ENCODE measurements around the gene TTC33.

DNA sequence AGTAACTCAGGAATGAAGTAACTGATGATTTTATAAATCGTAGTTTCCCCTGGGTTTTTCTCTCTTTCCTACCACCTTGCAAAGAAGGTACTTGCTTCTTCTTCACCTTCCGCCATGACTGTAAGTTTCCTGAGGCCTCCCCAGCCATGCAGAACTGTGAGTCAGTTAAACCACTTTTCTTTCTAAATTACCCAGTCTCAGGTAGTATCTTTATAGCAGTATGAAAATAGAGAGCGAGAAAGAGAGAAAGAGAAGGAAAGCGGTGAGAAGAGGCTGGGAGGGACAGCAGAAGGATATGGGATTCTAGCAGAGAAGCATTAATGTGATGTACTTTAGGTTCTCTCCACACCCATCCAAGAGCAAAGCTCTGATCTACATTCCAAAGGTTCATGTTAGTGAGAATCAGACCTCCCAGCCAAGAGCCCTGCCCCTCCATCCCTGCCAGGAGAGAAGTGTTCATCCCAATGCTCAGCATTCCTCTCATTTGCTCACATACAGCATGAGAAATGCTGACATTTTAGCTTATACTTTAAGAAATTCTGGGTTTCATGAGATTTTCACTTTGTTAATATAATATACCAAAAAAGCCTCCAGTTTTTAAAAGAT lies 261.0 kb downstream of the TTC33 start:
- TF ChIP-seq, protein P1, sequence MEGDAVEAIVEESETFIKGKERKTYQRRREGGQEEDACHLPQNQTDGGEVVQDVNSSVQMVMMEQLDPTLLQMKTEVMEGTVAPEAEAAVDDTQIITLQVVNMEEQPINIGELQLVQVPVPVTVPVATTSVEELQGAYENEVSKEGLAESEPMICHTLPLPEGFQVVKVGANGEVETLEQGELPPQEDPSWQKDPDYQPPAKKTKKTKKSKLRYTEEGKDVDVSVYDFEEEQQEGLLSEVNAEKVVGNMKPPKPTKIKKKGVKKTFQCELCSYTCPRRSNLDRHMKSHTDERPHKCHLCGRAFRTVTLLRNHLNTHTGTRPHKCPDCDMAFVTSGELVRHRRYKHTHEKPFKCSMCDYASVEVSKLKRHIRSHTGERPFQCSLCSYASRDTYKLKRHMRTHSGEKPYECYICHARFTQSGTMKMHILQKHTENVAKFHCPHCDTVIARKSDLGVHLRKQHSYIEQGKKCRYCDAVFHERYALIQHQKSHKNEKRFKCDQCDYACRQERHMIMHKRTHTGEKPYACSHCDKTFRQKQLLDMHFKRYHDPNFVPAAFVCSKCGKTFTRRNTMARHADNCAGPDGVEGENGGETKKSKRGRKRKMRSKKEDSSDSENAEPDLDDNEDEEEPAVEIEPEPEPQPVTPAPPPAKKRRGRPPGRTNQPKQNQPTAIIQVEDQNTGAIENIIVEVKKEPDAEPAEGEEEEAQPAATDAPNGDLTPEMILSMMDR (IDR thresholded peaks at IDR 0.05), result no peak
- TF ChIP-seq POLR2A (IDR thresholded peaks at IDR 0.05), result no peak

Data from Peyer's patch (tissue), 4 donors.